SJSA1 (cell line): ENCODE data around the gene CT45A10. TPM values are rescaled to one million over a fixed set of nuclear protein-coding genes. Genes with fewer than 3 reads are reported as not detected.
"Not testable (repeated sequence)": the region's sequence is repeated elsewhere in the genome, so short reads cannot be mapped to it uniquely, and the experiment has no call there.

Experiments used
- DNase-seq, 2 experiments: peaks; one replicate each; pipeline ENCODE4 v3.0.0-alpha.2; 2015 to 2020; ENCODE audit warnings: low spot score in 2 of 2, low read depth in 1 of 2
- H3K27ac ChIP-seq: fragments of 250-450 bp; sonication (Bioruptor Pico); 2 replicates; pipeline ENCODE4 v1.5.1; 2020; ENCODE audit warnings: mild to moderate bottlenecking, moderate library complexity
- H3K27me3 ChIP-seq: fragments of 250-450 bp; sonication (Bioruptor Pico); replicated peaks from 2 replicates; pipeline ENCODE4 v1.5.1; 2020; ENCODE audit warnings: mild to moderate bottlenecking, moderate library complexity
- H3K36me3 ChIP-seq: fragments of 250-450 bp; sonication (Bioruptor Pico); 2 replicates; pipeline ENCODE4 v1.5.1; 2020; ENCODE audit warnings: mild to moderate bottlenecking
- H3K4me1 ChIP-seq: fragments of 250-450 bp; sonication (Bioruptor Pico); replicated peaks from 2 replicates; pipeline ENCODE4 v1.6.1; 2021; ENCODE audit warnings: mild to moderate bottlenecking
- H3K4me3 ChIP-seq: fragments of 250-450 bp; sonication (Bioruptor Pico); 2 replicates; pipeline ENCODE4 v1.5.1; 2020; ENCODE audit warnings: mild to moderate bottlenecking
- H3K9me3 ChIP-seq: fragments of 250-450 bp; sonication (Bioruptor Pico); replicated peaks from 2 replicates; pipeline ENCODE4 v1.5.1; 2020; ENCODE audit warnings: mild to moderate bottlenecking
- total RNA-seq: library from RNA; depleted of rRNA; stranded (reverse); fragments of >200 nt; shearing (Covaris generic); gene quantifications from 2 replicates; pipeline ENCODE4 v1.2.3, GENCODE V29; 2014; rRNA removed

Gene CT45A10
- total RNA-seq, result not detected in 2 replicates

- no peak within 1 kb of the TSS for H3K27ac ChIP-seq
- DNase-seq, result no peak
- H3K36me3 ChIP-seq, result no peaks in the 10 kb centered on the region
- H3K4me3 ChIP-seq, result no peak within 1 kb of the TSS
- no peaks in the 10 kb centered on the region for H3K9me3 ChIP-seq
- H3K4me1 ChIP-seq, result no peaks in the 10 kb centered on the region
- H3K27me3 ChIP-seq, result no peaks in the 10 kb centered on the region
Measured at GRCh38 chrX:135893294-135893817, at the start of gene CT45A10, which contains the start of gene SAGE1. TSS of gene CT45A10 (minus strand) at chrX:135893444. CDS start at chrX:135885344, 8,100 bp downstream. TSS of gene SAGE1 (plus strand) at chrX:135893716. CDS start at chrX:135896243, 2,527 bp downstream.

DNA sequence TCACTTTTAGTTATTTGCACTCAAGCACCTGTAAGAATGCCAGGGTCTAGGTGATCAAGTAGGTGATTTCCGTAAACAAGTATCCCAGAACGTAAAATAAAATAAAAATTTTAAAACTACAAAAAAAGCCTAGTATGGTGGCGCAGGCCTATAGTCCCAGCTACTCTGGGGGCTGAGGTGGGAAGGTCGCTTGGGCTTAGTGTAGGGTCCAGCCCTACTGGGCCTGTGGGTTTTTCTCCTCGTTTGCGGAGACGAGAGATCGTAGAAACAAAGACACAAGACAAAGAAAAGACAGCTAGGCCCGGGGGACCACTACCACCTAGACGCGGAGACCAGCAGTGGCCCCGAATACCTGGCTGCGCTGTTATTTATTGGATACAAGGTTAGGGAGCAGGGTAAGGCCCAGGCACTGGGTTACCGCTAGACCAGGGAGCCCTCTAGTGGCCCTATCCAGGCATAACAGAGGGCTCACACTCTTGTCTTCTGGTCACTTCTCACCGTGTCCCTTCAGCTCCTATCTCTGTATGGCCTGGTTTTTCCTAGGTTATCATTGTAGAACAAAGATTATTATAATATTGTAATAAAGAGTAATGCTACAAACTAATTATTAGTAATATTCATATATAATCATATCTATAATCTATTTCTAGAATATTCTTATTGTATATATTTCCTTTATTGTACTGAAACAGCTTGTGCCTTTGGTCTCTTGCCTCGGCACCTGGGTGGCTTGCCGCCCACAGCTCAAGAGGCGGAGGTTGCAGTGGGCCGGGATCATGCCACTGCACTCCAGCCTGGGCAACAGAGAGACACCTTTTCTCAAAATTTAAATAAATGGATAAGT is 38.6 kb upstream of the CT45A10 start:
- Histone ChIP-seq H3K4me1 (no peaks in the 10 kb centered on the region), H3K27me3 (no peaks in the 10 kb centered on the region), H3K27ac (no peak overlapping the region), H3K36me3 (no peaks in the 10 kb centered on the region), H3K9me3 (no peaks in the 10 kb centered on the region), H3K4me3 (no peak overlapping the region)
- peak; percentile 4 to 43 for DNase-seq

- Histone ChIP-seq H3K4me1 (no peaks in the 10 kb centered on the region), H3K36me3 (no peaks in the 10 kb centered on the region), H3K9me3 (no peaks in the 10 kb centered on the region), H3K27ac (no peak overlapping the region), H3K27me3 (no peaks in the 10 kb centered on the region), H3K4me3 (no peak overlapping the region)
- no peak for DNase-seq
Measured at GRCh38 chrX:135927897-135928296, 34.7 kb upstream of the CT45A10 start.

- H3K27me3 ChIP-seq, result no peaks in the 10 kb centered on the region
- no peak overlapping the region for H3K4me3 ChIP-seq
- DNase-seq, result no peak
- no peaks in the 10 kb centered on the region for H3K9me3 ChIP-seq
- no peak overlapping the region for H3K27ac ChIP-seq
- H3K4me1 ChIP-seq, result no peaks in the 10 kb centered on the region
- no peaks in the 10 kb centered on the region for H3K36me3 ChIP-seq
Measured at GRCh38 chrX:135923353-135923752, 30.1 kb upstream of the CT45A10 start.

DNA sequence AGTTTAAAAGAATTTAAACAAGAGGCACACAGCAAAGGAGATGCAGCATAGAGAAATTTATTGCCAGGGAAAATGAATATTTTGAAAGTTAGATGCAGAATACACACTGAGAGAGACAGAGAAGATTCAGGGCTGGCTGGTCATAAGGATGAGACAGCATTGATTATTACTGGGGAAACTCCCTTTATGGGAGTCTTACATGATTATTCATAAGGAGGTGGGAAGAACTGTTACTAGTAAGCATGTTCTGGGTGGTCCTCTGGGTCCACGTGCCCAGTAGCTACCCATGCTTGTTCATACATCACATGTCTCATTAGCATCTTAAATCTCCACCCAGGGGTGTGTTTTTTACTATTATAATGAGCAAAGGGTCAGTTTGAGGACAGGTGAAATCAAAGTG is 27.3 kb upstream of the CT45A10 start:
- DNase-seq, H3K4me1 ChIP-seq, H3K27me3 ChIP-seq, H3K9me3 ChIP-seq, H3K4me3 ChIP-seq, H3K27ac ChIP-seq, H3K36me3 ChIP-seq: not testable (repeated sequence)

GRCh38 chrX:135914404-135914803 is 21.2 kb upstream of the CT45A10 start:
- Histone ChIP-seq H3K27ac (no peak overlapping the region), H3K4me1 (no peaks in the 10 kb centered on the region), H3K9me3 (no peaks in the 10 kb centered on the region), H3K27me3 (no peaks in the 10 kb centered on the region), H3K4me3 (no peak overlapping the region), H3K36me3 (no peaks in the 10 kb centered on the region)
- DNase-seq, result no peak

GRCh38 chrX:135910251-135910650 is 17.0 kb upstream of the CT45A10 start:
- Histone ChIP-seq H3K27me3 (no peaks in the 10 kb centered on the region), H3K36me3 (no peaks in the 10 kb centered on the region), H3K27ac (no peak overlapping the region), H3K9me3 (no peaks in the 10 kb centered on the region), H3K4me1 (no peaks in the 10 kb centered on the region), H3K4me3 (no peak overlapping the region)
- no peak for DNase-seq

DNA sequence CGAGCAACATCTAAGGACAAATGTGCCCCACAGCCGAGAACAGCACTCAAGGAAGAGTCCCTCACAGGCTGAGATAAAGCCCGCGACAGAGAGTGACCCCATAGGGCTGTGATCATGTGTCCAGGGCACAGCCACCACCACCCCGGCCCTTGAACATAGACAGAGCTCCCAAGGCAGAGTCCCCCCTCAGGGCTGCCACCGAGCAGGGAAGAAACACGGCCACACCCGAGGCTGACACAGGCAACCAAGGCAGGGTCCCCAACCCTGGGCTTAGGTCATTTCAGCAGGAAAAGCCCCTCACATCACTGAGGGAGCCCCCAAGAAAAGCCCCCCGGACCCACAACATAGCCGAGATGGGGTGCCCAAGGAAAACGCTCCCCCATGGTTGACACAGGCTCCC is 463 bp downstream of the CT45A10 start:
- Histone ChIP-seq H3K4me3 (no peak overlapping the region), H3K36me3 (no peaks in the 10 kb centered on the region), H3K9me3 (no peaks in the 10 kb centered on the region), H3K4me1 (no peaks in the 10 kb centered on the region), H3K27ac (no peak overlapping the region), H3K27me3 (no peaks in the 10 kb centered on the region)
- DNase-seq, result no peak

GRCh38 chrX:135890087-135890585 is 3.1 kb downstream of the CT45A10 start:
- Histone ChIP-seq H3K9me3 (no peaks in the 10 kb centered on the region), H3K27me3 (no peaks in the 10 kb centered on the region), H3K36me3 (no peaks in the 10 kb centered on the region), H3K4me1 (no peaks in the 10 kb centered on the region), H3K27ac (no peak overlapping the region), H3K4me3 (no peak overlapping the region)
- no peak for DNase-seq

DNA sequence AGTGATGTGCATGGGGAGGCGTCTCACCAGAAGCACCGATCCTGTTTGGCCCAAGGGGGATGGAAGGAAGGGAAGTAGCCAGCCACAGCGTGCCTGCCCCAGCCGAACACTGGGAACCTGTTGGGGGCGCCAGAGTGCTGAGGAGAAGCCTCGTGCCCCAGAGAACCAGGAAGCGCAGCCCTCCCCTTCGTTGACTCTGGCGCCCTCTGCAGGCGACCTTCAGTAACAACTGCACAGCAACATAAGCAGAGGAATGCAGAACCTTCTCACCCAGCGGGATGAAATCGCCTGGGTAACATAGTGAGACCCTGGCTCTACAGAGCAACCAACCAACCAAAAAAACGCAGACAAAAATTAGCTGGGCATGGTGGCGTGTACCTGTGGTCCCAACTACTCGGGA is 4.3 kb downstream of the CT45A10 start:
- not testable (repeated sequence) for H3K4me1 ChIP-seq, H3K36me3 ChIP-seq, DNase-seq, H3K9me3 ChIP-seq, H3K27ac ChIP-seq, H3K4me3 ChIP-seq, H3K27me3 ChIP-seq

DNA sequence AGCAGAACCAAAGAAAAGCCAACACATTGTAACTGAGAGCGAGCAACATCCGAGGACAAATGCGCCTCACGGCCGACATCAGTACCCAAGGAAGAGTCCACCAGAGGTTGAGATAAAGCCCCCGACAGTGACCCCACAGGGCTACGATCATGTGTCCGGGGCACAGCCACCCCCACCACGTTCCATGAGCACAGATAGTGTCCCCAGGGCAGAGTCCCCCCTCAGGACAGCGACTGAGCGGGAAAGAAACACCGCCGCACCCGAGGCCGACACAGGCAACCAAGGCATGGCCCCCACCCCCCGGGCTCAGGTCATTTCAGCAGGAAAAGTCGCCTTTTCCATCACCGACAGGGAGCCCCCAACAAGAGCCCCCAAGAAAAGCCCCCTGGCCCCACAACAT is 5.0 kb downstream of the CT45A10 start:
- not testable (repeated sequence) for H3K4me1 ChIP-seq, H3K9me3 ChIP-seq, DNase-seq, H3K36me3 ChIP-seq, H3K27me3 ChIP-seq, H3K4me3 ChIP-seq, H3K27ac ChIP-seq

- H3K27me3 ChIP-seq, H3K27ac ChIP-seq, H3K36me3 ChIP-seq, H3K9me3 ChIP-seq, H3K4me3 ChIP-seq, DNase-seq, H3K4me1 ChIP-seq: not testable (repeated sequence)
Measured at GRCh38 chrX:135882741-135883140, 10.5 kb downstream of the CT45A10 start.

DNA sequence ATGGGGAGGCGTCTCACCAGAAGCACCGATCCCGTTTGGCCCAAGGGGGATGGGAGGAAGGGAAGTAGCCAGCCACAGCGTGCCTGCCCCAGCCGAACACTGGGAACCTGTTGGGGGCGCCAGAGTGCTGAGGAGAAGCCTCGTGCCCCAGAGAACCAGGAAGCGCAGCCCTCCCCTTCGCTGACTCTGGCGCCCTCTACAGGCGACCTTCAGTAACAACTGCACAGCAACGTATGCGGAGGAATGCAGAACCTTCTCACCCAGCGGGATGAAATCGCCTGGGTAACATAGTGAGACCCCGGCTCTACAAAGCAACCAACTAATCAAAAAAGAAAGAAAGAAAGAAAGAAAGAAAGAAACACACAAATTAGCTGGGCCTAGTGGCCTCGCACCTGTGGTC is 21.5 kb downstream of the CT45A10 start, which contains the start of gene CT45A9:
CT45A9 (minus strand) TSS at position 101 of the 400 bp plus-strand sequence. CDS start 3,751 bp downstream, outside the sequence.
- not testable (repeated sequence) for H3K9me3 ChIP-seq, H3K4me3 ChIP-seq, H3K4me1 ChIP-seq, H3K27ac ChIP-seq, H3K27me3 ChIP-seq, H3K36me3 ChIP-seq, DNase-seq

DNA sequence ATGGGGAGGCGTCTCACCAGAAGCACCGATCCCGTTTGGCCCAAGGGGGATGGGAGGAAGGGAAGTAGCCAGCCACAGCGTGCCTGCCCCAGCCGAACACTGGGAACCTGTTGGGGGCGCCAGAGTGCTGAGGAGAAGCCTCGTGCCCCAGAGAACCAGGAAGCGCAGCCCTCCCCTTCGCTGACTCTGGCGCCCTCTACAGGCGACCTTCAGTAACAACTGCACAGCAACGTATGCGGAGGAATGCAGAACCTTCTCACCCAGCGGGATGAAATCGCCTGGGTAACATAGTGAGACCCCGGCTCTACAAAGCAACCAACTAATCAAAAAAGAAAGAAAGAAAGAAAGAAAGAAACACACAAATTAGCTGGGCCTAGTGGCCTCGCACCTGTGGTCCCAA is 38.8 kb downstream of the CT45A10 start, which contains the start of gene CT45A8:
CT45A8 (minus strand) TSS at position 101 of the 400 bp plus-strand sequence. CDS start 3,755 bp downstream, outside the sequence.
- not testable (repeated sequence) for H3K27me3 ChIP-seq, DNase-seq, H3K4me1 ChIP-seq

More for the DNA sequence above, 38.8 kb downstream of the CT45A10 start, which contains the start of gene CT45A8:
- H3K9me3 ChIP-seq, H3K27ac ChIP-seq, H3K36me3 ChIP-seq, H3K4me3 ChIP-seq: not testable (repeated sequence)
